ENCODE measurements around the gene KDM4C.
"Not testable (repeated sequence)": the region's sequence is repeated elsewhere in the genome, so short reads cannot be mapped to it uniquely, and the experiment has no call there.

Gene KDM4C

GRCh38 chr9:6929441-6930215 lies 171.9 kb downstream of the KDM4C start:
- DNase-seq (ENCODE audit: low read depth in 1 of 2, low spot score in 1 of 2), result no peak

DNA sequence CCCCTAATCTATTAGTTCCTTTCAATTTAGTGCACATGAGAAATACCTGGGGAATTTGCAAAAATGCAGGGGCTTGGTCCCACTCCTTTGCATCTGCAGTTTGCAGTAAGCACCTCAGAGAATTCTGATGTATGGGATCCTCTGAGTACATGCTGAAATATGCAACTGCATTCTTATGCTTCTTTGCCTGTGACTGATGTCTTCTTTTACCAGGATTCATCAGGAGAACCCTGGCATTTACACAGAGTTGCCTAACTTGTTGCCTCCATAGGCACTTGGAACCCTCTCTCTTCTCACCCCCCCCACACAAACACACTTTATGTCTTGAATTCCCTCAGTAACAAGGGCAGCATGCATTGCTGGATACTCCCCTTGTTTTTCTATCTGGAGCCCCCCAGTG lies 173.1 kb downstream of the KDM4C start:
- DNase-seq (ENCODE audit: low read depth in 1 of 2, low spot score in 1 of 2), result no peak

DNA sequence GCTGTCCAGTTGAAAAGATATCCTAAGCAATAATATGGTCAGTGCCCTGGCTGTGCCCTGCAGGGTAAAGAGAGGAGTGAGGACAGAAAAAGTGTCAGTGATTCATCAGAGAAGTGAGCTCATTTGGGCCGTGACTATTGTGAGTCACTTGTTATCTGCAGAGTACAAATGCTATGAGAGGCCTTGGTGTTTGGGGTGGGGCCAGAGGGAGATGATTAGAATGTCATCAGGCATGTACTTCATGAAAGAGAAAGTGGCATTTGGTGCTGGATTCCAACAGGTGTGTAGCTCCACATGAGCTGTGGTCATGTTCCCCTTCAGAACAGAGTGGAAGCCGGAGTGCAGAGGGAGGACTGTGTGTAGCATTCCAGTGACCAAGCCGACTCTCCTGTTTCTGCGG lies 174.1 kb downstream of the KDM4C start:
- DNase-seq (ENCODE audit: low read depth in 1 of 2, low spot score in 1 of 2), result no peak

DNA sequence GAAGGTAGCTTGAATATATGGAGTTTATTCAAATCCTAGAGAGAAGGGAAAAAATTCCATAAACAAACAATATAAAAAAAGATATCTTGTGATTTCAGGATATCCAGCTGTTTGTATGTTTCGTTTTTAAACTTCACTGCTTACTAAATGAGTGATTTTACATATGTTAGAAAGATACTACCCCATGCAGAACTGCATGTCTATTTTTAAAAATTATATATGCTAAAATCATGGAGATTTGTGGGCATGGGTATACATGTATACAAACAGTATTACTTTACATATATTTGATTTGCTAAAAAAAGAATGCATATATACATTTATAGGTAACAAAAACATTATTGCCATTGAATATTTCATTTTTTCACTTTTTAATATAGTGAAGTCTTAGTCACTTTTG lies 178.3 kb downstream of the KDM4C start:
- DNase-seq (ENCODE audit: low read depth in 1 of 2, low spot score in 1 of 2), result no peak

- DNase-seq (ENCODE audit: low read depth in 1 of 2, low spot score in 1 of 2), result no peak
These were observed 179.4 kb downstream of the KDM4C start for GRCh38 chr9:6937209-6937608.

- no peak for DNase-seq (ENCODE audit: low read depth in 1 of 2, low spot score in 1 of 2)
These were observed 180.7 kb downstream of the KDM4C start for GRCh38 chr9:6938447-6938846.

DNA sequence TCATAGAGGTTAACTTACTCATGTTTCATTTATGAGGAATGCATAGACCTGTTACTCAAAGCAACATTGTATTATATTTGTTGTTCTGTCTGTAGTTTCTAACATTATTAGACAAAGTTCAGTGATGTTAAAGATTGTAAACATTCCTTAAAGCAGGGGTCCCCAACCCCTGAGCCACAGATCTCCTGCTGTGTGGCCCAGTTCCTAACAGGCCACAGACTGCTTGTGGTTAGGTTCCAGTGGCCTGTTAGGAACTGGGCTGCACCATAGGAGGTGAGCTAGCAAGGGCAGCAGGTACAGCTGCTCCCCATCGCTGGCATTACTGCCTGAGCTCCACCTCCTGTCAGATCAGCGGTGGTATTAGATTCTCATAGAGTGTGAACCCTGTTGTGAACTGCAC lies 181.1 kb downstream of the KDM4C start:
- no peak for DNase-seq (ENCODE audit: low read depth in 1 of 2, low spot score in 1 of 2)

- no peak for DNase-seq (ENCODE audit: low read depth in 1 of 2, low spot score in 1 of 2)
These were observed 183.7 kb downstream of the KDM4C start for GRCh38 chr9:6941501-6941900.

DNA sequence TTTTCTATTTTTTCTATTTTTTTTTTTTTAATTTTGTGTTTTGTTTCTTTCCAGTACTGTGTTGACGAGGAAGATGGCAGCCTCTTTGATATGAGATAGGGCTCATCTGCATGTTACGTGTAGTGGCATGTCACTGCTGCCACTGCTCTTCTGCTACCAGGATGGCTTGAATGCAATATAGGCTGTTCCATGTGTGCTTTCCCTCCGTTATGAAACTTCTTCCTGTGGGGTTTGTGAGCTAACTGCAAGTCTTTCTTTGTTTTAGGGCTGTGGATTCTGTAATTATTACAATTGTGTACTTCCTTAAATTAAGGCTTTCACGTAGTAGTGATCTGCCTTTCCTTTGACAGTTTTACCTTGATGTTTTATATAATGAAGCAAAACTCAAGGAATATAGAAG lies 184.6 kb downstream of the KDM4C start:
- no peak for DNase-seq (ENCODE audit: low read depth in 1 of 2, low spot score in 1 of 2)

- no peak for DNase-seq (ENCODE audit: low read depth in 1 of 2, low spot score in 1 of 2)
These were observed 185.5 kb downstream of the KDM4C start for GRCh38 chr9:6943293-6943692.

DNA sequence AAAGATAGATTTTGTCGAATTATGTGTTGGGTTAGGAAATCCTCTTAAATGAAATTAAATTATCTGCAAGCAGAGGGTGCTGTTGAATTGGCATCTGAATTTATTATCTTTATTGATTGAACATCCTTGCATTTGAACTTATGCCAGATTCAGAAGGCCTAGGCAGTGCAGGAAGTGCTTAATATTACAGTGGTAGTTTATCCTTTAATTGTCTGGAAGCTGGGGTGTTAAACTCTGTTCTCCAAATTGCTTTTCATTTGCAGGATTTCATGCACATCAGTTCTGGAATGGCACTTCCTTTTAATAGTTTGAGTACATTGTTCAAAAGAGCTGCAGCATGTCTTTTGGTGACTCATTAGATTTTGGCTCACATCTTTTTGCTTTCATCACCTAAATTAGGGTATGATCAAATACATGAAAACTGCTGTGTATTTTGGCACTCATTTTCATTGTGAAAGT lies 186.3 kb downstream of the KDM4C start:
- DNase-seq (ENCODE audit: low read depth in 1 of 2, low spot score in 1 of 2), result no peak

- no peak for DNase-seq (ENCODE audit: low read depth in 1 of 2, low spot score in 1 of 2)
These were observed 187.1 kb downstream of the KDM4C start for GRCh38 chr9:6944896-6945295.

GRCh38 chr9:6945816-6946215 lies 188.0 kb downstream of the KDM4C start:
- DNase-seq (ENCODE audit: low read depth in 1 of 2, low spot score in 1 of 2), result no peak

- no peak for DNase-seq (ENCODE audit: low read depth in 1 of 2, low spot score in 1 of 2)
These were observed 188.9 kb downstream of the KDM4C start for GRCh38 chr9:6946583-6947166.

GRCh38 chr9:6948921-6949320 lies 191.1 kb downstream of the KDM4C start:
- not testable (repeated sequence) for DNase-seq (ENCODE audit: low read depth in 1 of 2, low spot score in 1 of 2)

DNA sequence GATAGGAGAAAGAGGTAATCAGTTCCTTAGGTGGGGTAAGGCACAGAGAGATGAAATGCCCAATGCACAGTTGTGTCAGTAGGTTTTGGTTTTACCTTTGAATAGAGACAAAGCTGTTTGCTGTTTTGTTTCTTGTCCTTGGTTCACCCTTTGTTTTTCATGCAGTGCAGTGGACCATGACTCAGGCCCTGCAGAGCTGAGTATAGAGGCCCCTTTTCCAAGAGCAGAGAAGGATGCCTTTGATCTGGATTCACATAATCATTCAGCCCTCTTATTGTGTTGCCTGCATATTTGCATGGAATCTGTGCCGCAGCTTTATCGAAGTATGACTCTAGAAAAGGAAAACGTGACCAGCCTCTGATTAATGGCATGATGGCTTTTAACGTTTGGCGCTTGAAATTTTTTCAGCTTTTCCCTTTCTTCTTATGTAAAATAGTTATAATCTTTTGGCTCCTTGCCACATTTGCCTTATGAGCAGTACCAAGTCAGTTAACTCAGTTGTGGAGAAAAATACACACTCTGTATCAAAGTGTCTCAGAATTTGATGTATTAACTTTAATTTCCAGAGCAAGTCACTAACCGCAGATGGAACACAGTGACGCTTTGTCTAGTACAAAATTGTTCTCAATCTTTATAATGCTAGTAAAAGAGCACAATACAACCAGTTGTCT lies 197.6 kb downstream of the KDM4C start:
- no peak for DNase-seq (ENCODE audit: low read depth in 1 of 2, low spot score in 1 of 2)

DNA sequence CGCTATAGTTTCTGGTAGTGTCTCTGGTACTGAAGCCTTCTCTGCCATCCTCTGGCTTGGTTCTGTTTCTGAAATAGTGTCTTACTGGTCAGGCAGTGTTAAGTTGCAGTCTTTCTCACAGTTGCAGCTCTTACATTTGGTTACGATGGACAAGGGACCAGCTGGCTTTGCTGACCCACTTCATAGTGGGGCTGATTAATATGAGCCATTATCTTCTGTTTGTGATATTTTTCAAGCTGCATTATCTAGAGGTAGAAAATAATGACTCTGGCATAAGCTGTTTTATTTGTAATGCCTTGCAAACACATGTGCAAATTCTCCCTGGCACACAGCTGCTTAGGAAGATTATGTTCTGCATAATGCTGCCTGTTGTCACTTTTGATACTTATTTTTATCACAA lies 199.1 kb downstream of the KDM4C start:
- DNase-seq (ENCODE audit: low read depth in 1 of 2, low spot score in 1 of 2), result no peak

GRCh38 chr9:6959270-6960000 lies 201.7 kb downstream of the KDM4C start:
- no peak for DNase-seq (ENCODE audit: low read depth in 1 of 2, low spot score in 1 of 2)

DNA sequence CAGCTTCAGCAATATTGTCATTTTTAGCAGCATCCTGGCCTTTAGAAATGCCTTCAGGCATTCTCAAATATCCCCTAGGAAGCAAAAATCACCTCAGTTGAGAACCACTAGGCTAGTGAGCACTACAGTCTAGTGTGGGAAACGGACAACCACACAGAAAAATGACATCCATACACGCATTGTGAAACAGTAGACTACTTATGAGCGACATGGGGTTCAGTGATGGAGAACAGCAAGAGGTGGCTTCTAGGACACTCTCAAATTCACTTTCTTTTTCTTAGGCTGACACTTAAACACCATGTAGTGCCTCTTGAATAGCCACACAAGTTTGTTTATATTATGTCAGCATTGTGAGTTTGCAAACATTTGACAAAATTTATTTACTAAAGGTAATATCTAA lies 203.0 kb downstream of the KDM4C start:
- no peak for DNase-seq (ENCODE audit: low read depth in 1 of 2, low spot score in 1 of 2)

DNA sequence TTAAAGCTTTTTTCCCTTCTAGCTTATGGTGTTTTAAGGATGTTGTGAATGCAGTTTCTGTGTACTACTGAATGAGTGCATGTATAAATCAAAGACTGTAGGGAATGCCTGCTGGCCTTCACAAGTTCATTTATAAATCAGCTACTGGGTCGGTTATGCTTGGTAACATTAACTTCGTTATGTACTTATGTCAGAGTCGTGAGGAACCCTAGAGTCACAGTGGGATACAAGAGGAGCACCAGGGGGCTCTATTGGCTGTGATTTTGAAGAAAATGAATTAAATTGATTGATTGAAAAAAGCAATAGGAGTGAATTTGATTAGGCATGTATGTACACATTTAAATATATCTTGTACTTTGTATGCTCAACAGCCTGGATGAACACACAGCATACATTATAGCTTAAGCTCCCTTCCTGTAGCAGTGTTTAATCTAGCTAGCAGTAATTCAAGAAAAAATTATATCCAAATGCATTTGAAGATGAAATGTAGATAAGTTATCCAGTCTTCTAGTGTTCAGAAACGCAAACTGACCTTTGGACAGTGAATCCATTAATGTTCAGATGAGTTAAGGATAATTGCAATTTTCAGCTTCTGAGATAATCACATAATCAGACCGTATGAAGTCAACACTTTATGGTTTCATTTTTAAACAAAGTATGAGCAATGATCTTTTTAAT lies 204.2 kb downstream of the KDM4C start:
- no peak for DNase-seq (ENCODE audit: low read depth in 1 of 2, low spot score in 1 of 2)

DNA sequence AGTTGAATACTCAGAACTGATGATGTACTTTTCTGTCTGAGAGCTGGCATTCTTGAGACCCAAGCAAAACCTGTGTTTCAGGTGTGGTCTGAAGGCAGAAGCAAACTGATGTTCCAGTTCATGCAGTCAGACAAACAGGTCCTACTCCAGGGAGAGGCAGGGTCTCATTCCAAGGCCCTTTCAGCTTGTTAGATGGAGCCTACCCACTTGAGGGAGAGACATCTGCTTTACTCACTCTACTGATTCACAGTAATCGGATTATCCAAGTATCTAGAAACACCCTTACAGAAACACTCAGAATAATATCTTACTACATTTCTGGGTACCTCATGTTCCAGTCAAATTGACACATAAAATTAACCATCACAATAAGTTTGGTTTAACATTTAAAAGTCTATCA lies 207.8 kb downstream of the KDM4C start:
- DNase-seq (ENCODE audit: low read depth in 1 of 2, low spot score in 1 of 2), result no peak

Measured in activated T-helper 1 cell treated with anti-CD3 and anti-CD28 coated beads, Interleukin-2, amount 50 U/mL, for 16 hours (primary cell).